BJ (cell line): ENCODE measurements around the gene ZBTB42. TPM values are rescaled to one million over a fixed set of nuclear protein-coding genes. Genes with fewer than 3 reads are reported as not detected.

ENCODE experiments used
- CTCF ChIA-PET: fragments of 350-600 bp; formaldehyde crosslinking; extraction: SDS; loops from one replicate; lab custom pipeline; 2021; ENCODE audit warnings: antibody characterized with exemption, inconsistent platforms; lab: Yijun Ruan, JAX
- POLR2A ChIA-PET: fragments of 300-600 bp; sonication (Branson Sonifier 250); formaldehyde crosslinking; extraction: SDS; loops from one replicate; lab custom pipeline; 2021; ENCODE audit warnings: antibody characterized with exemption; lab: Charles Lee
- DNase-seq: peaks from one replicate; pipeline ENCODE4 v3.0.0-alpha.2; 2011; ENCODE audit warnings: low read depth
- H3K27me3 ChIP-seq: 2 replicates; pipeline ENCODE4 v1.6.0; 2011; ENCODE audit warnings: low read length; ENCODE audit not compliant: control insufficient read depth, insufficient read depth
- H3K36me3 ChIP-seq: 2 replicates; pipeline ENCODE4 v1.5.1; 2011; ENCODE audit warnings: low read length; ENCODE audit not compliant: control insufficient read depth, insufficient read depth
- H3K4me3 ChIP-seq: 2 replicates; pipeline ENCODE4 v1.5.1; 2011; ENCODE audit warnings: low read depth, mild to moderate bottlenecking, control low read depth, low read length
- CTCF ChIP-seq: IDR thresholded peaks from 2 replicates; pipeline ENCODE4 v1.5.1; 2011; ENCODE audit warnings: low read depth, mild to moderate bottlenecking, control low read depth, inconsistent platforms, low read length, moderate library complexity; ENCODE audit not compliant: insufficient read depth
- polyA plus RNA-seq: library from polyadenylated mRNA; depleted of rRNA; stranded (reverse); fragments of >200 nt; gene quantifications from 2 replicates; pipeline ENCODE4 v1.2.3, GENCODE V29; 2011

Gene ZBTB42
- polyA plus RNA-seq, 1 experiment: 2.7 TPM

- ChIA-PET CTCF (interaction anchor here (6.3 kb wide), 1 partner anchor 9 kb away, joined by 33 read pairs; no protein-coding TSS in a partner anchor), POLR2A (no interaction called here)
- Histone ChIP-seq H3K27me3 (no peaks in the 10 kb centered on the region), H3K4me3 (no peak overlapping the region), H3K36me3 (peaks cover 33% of the 10 kb centered on the region)
- TF ChIP-seq CTCF: no peak
- no peak for DNase-seq
Observed at GRCh38 chr14:104778694-104779331, 22.1 kb upstream of the ZBTB42 start.

GRCh38 chr14:104779776-104780512, 21.0 kb upstream of the ZBTB42 start:
- Histone ChIP-seq H3K4me3 (no peak overlapping the region), H3K36me3 (peaks cover 31% of the 10 kb centered on the region), H3K27me3 (no peaks in the 10 kb centered on the region)
- DNase-seq: no peak
- POLR2A ChIA-PET: no interaction called here
- no peak for TF ChIP-seq CTCF
- CTCF ChIA-PET: interaction anchor here (1.6 to 6.3 kb wide), 2 partner anchors 10 kb away, joined by 3 to 33 read pairs; no protein-coding TSS in a partner anchor

GRCh38 chr14:104780513-104781030, 20.3 kb upstream of the ZBTB42 start:
- Histone ChIP-seq H3K36me3 (peaks cover 26% of the 10 kb centered on the region), H3K27me3 (no peaks in the 10 kb centered on the region), H3K4me3 (no peak overlapping the region)
- DNase-seq: no peak
- no peak for TF ChIP-seq CTCF
- ChIA-PET CTCF (interaction anchor here (1.6 to 6.3 kb wide), 2 partner anchors 9 to 11 kb away, joined by 3 to 33 read pairs; no protein-coding TSS in a partner anchor), POLR2A (interaction anchor here (0.5 kb wide), 1 partner anchor 98 kb away, joined by 3 read pairs; no protein-coding TSS in a partner anchor)

- CTCF ChIA-PET: interaction anchor here (0.7 to 6.3 kb wide), 4 partner anchors 8 to 17 kb away, joined by 3 to 33 read pairs (median 3); no protein-coding TSS in a partner anchor
- POLR2A ChIA-PET: no interaction called here
Observed at GRCh38 chr14:104781271-104782077, 19.4 kb upstream of the ZBTB42 start.

More at GRCh38 chr14:104781271-104782077, 19.4 kb upstream of the ZBTB42 start:
- H3K36me3 ChIP-seq: peaks cover 23% of the 10 kb centered on the region
- H3K27me3 ChIP-seq: no peaks in the 10 kb centered on the region
- H3K4me3 ChIP-seq: no peak overlapping the region
- no peak for DNase-seq
- no peak for TF ChIP-seq CTCF
